Nephron progenitor cell (in vitro differentiated cells): ENCODE results near the gene KCNE4.

ENCODE experiments used
- DNase-seq: peaks from one replicate; pipeline ENCODE4 v3.0.0; 2021
- H3K27ac Mint-ChIP-seq: 2 replicates; pipeline ENCODE4 v1.8.0; 2021; ENCODE audit warnings: mild to moderate bottlenecking, moderate library complexity, mixed read lengths
- H3K27me3 Mint-ChIP-seq: 2 replicates; pipeline ENCODE4 v1.8.0; 2021; ENCODE audit warnings: mild to moderate bottlenecking, low read depth, mixed read lengths; ENCODE audit not compliant: poor library complexity
- H3K36me3 Mint-ChIP-seq: 2 replicates; pipeline ENCODE4 v1.8.0; 2021; ENCODE audit warnings: low read depth, mixed read lengths
- H3K4me1 Mint-ChIP-seq: 2 replicates; pipeline ENCODE4 v1.8.0; 2021; ENCODE audit warnings: mixed read lengths
- H3K4me3 Mint-ChIP-seq: 2 replicates; pipeline ENCODE4 v1.8.0; 2021; ENCODE audit warnings: mild to moderate bottlenecking, moderate library complexity, mixed read lengths
- H3K9me3 Mint-ChIP-seq: 2 replicates; pipeline ENCODE4 v1.8.0; 2021; ENCODE audit warnings: mild to moderate bottlenecking, moderate library complexity, mixed read lengths
- CTCF ChIP-seq: fragments of 200-600 bp; sonication (generic); IDR thresholded peaks from 2 replicates; pipeline ENCODE4 v1.5.0; 2021; ENCODE audit warnings: antibody characterized with exemption

The KCNE4 gene

GRCh38 chr2:223065107-223065506 is 13.1 kb downstream of the KCNE4 start:
- no peaks in the 10 kb centered on the region for H3K36me3 Mint-ChIP-seq

GRCh38 chr2:223066721-223067120 is 14.7 kb downstream of the KCNE4 start:
- peaks cover 27% of the 10 kb centered on the region for H3K4me1 Mint-ChIP-seq

More at GRCh38 chr2:223065107-223065506, 13.1 kb downstream of the KCNE4 start:
- Mint-ChIP-seq H3K27me3 (peaks cover 4% of the 10 kb centered on the region), H3K4me1 (peaks cover 39% of the 10 kb centered on the region), H3K27ac (no peak overlapping the region), H3K4me3 (no peak overlapping the region), H3K9me3 (no peaks in the 10 kb centered on the region)
- TF ChIP-seq CTCF: no peak
- no peak for DNase-seq

GRCh38 chr2:223068071-223068470 is 16.1 kb downstream of the KCNE4 start:
- Mint-ChIP-seq H3K27me3 (peaks cover 4% of the 10 kb centered on the region), H3K4me1 (peaks cover 14% of the 10 kb centered on the region), H3K36me3 (no peaks in the 10 kb centered on the region), H3K9me3 (no peaks in the 10 kb centered on the region), H3K4me3 (no peak overlapping the region), H3K27ac (no peak overlapping the region)
- TF ChIP-seq CTCF: no peak
- DNase-seq: no peak

More at GRCh38 chr2:223066721-223067120, 14.7 kb downstream of the KCNE4 start:
- no peak for TF ChIP-seq CTCF
- DNase-seq: no peak
- H3K27me3 Mint-ChIP-seq: peaks cover 4% of the 10 kb centered on the region
- no peaks in the 10 kb centered on the region for H3K9me3 Mint-ChIP-seq
- H3K36me3 Mint-ChIP-seq: no peaks in the 10 kb centered on the region
- no peak overlapping the region for H3K27ac Mint-ChIP-seq
- no peak overlapping the region for H3K4me3 Mint-ChIP-seq

GRCh38 chr2:223069465-223069864 is 17.5 kb downstream of the KCNE4 start:
- peaks cover 4% of the 10 kb centered on the region for H3K27me3 Mint-ChIP-seq
- no peak for DNase-seq
- H3K27ac Mint-ChIP-seq: no peak overlapping the region

GRCh38 chr2:223069988-223070387 is 18.0 kb downstream of the KCNE4 start:
- Mint-ChIP-seq H3K27me3 (peaks cover 4% of the 10 kb centered on the region), H3K36me3 (no peaks in the 10 kb centered on the region), H3K9me3 (no peaks in the 10 kb centered on the region), H3K4me1 (no peaks in the 10 kb centered on the region), H3K4me3 (no peak overlapping the region), H3K27ac (no peak overlapping the region)
- TF ChIP-seq CTCF: no peak
- no peak for DNase-seq

More at GRCh38 chr2:223069465-223069864, 17.5 kb downstream of the KCNE4 start:
- no peak for TF ChIP-seq CTCF
- Mint-ChIP-seq H3K4me3 (no peak overlapping the region), H3K9me3 (no peaks in the 10 kb centered on the region), H3K4me1 (no peaks in the 10 kb centered on the region), H3K36me3 (no peaks in the 10 kb centered on the region)

- H3K4me3 Mint-ChIP-seq: no peak overlapping the region
- H3K4me1 Mint-ChIP-seq: no peaks in the 10 kb centered on the region
- H3K27ac Mint-ChIP-seq: no peak overlapping the region
- peaks cover under 1% of the 10 kb centered on the region for H3K9me3 Mint-ChIP-seq
- TF ChIP-seq CTCF: no peak
- peaks cover 4% of the 10 kb centered on the region for H3K27me3 Mint-ChIP-seq
- DNase-seq: no peak
- no peaks in the 10 kb centered on the region for H3K36me3 Mint-ChIP-seq
Measured at GRCh38 chr2:223071139-223071538, 19.1 kb downstream of the KCNE4 start.
